GM23338 (cell line): ENCODE data around the gene AQP3. TPM values are rescaled to one million over a fixed set of nuclear protein-coding genes. Genes with fewer than 3 reads are reported as not detected.

Experiments
- ATAC-seq: fragments of 200-7000 bp; cut with Tn5 transposase; 3 replicates; pipeline ENCODE4 v1.9.1; 2020
- DNase-seq: peaks from one replicate; pipeline ENCODE4 v3.0.0-alpha.2; 2015; ENCODE audit warnings: low spot score
- H2AFZ ChIP-seq: fragments of 200-600 bp; sonication (generic); 2 replicates; pipeline ENCODE4 v1.8.0; 2016; ENCODE audit warnings: antibody characterized with exemption, mild to moderate bottlenecking, moderate library complexity
- H3F3A ChIP-seq: fragments of 200-600 bp; sonication (generic); replicated peaks from 2 replicates; pipeline ENCODE4 v1.8.0; 2017; ENCODE audit warnings: antibody characterized with exemption, mixed run types, low read depth
- H3K27ac ChIP-seq: fragments of 200-600 bp; sonication (generic); 2 replicates; pipeline ENCODE4 v1.6.1; 2016; ENCODE audit warnings: low read depth
- H3K27me3 ChIP-seq: fragments of 200-600 bp; sonication (generic); 2 replicates; pipeline ENCODE4 v1.8.0; 2016; ENCODE audit warnings: mild to moderate bottlenecking, mixed run types, moderate library complexity; ENCODE audit not compliant: insufficient read depth
- H3K36me3 ChIP-seq: fragments of 200-600 bp; sonication (generic); 2 replicates; pipeline ENCODE4 v1.8.0; 2016; ENCODE audit warnings: mild to moderate bottlenecking; ENCODE audit not compliant: insufficient read depth
- H3K4me1 ChIP-seq: fragments of 200-600 bp; sonication (generic); 2 replicates; pipeline ENCODE4 v1.8.0; 2016; ENCODE audit warnings: mild to moderate bottlenecking, moderate library complexity; ENCODE audit not compliant: insufficient read depth
- H3K4me2 ChIP-seq: fragments of 200-600 bp; sonication (generic); 2 replicates; pipeline ENCODE4 v1.7.1; 2017; ENCODE audit warnings: mixed run types
- H3K4me3 ChIP-seq: fragments of 200-600 bp; sonication (generic); 2 replicates; pipeline ENCODE4 v1.6.1; 2016; ENCODE audit warnings: mixed run types
- H3K79me2 ChIP-seq: fragments of 200-600 bp; sonication (generic); replicated peaks from 2 replicates; pipeline ENCODE4 v1.8.0; 2017; ENCODE audit warnings: mild to moderate bottlenecking; ENCODE audit not compliant: insufficient read depth
- H3K9me2 ChIP-seq: fragments of 200-600 bp; sonication (generic); 2 replicates; pipeline ENCODE4 v1.8.0; 2017; ENCODE audit not compliant: insufficient read depth
- H4K20me1 ChIP-seq: fragments of 200-600 bp; sonication (generic); replicated peaks from 2 replicates; pipeline ENCODE4 v1.8.0; 2017; ENCODE audit warnings: mild to moderate bottlenecking; ENCODE audit not compliant: insufficient read depth
- H3K27ac Mint-ChIP-seq: 2 replicates; pipeline ENCODE4 v1.8.0; 2020; ENCODE audit warnings: inconsistent platforms, mild to moderate bottlenecking, moderate library complexity, mixed read lengths
- H3K27me3 Mint-ChIP-seq: 3 replicates; pipeline ENCODE4 v1.8.0; 2022; ENCODE audit warnings: low read depth, mild to moderate bottlenecking, moderate library complexity, mixed read lengths, inconsistent platforms; ENCODE audit not compliant: insufficient read depth, poor library complexity
- H3K36me3 Mint-ChIP-seq: 3 replicates; pipeline ENCODE4 v1.8.0; 2021; ENCODE audit warnings: low read depth, mild to moderate bottlenecking, inconsistent platforms, moderate library complexity, mixed read lengths
- H3K4me1 Mint-ChIP-seq: 3 replicates; pipeline ENCODE4 v1.8.0; 2020; ENCODE audit warnings: mild to moderate bottlenecking, inconsistent platforms, mixed read lengths
- H3K4me3 Mint-ChIP-seq: 3 replicates; pipeline ENCODE4 v1.8.0; 2021; ENCODE audit warnings: moderate library complexity, mild to moderate bottlenecking, inconsistent platforms, mixed read lengths
- H3K9me3 Mint-ChIP-seq: 3 replicates; pipeline ENCODE4 v1.8.0; 2020; ENCODE audit warnings: moderate library complexity, mild to moderate bottlenecking, inconsistent platforms, mixed read lengths
- CREB1 ChIP-seq: fragments of 250-450 bp; sonication (Bioruptor Pico); IDR thresholded peaks from 2 replicates; pipeline ENCODE4 v1.5.0; 2020; ENCODE audit warnings: low read depth, mild to moderate bottlenecking, moderate library complexity
- JUNB ChIP-seq: IDR thresholded peaks from one replicate; pipeline ENCODE4 v1.6.1; 2016; ENCODE audit warnings: antibody characterized with exemption; ENCODE audit not compliant: unreplicated experiment
- NANOG ChIP-seq: IDR thresholded peaks from 2 replicates; pipeline ENCODE4 v1.6.1; 2016; ENCODE audit warnings: antibody characterized with exemption, borderline replicate concordance
- POLR2AphosphoS5 ChIP-seq: IDR thresholded peaks from 2 replicates; pipeline ENCODE4 v1.6.1; 2016; ENCODE audit warnings: antibody characterized with exemption, low read depth
- STAT1 ChIP-seq: IDR thresholded peaks from one replicate; pipeline ENCODE4 v1.6.1; 2016; ENCODE audit warnings: antibody characterized with exemption; ENCODE audit not compliant: unreplicated experiment
- ZNF114 ChIP-seq: fragments of 250-450 bp; sonication (Bioruptor Pico); IDR thresholded peaks from 2 replicates; pipeline ENCODE4 v1.5.0; 2020; ENCODE audit warnings: mild to moderate bottlenecking, moderate library complexity
- ZNF331 ChIP-seq: fragments of 250-450 bp; sonication (Bioruptor Pico); IDR thresholded peaks from 2 replicates; pipeline ENCODE4 v1.5.0; 2020; ENCODE audit warnings: low read depth, mild to moderate bottlenecking, moderate library complexity
- ZNF462 ChIP-seq: fragments of 250-450 bp; sonication (Bioruptor Pico); IDR thresholded peaks from 2 replicates; pipeline ENCODE4 v1.5.0; 2020; ENCODE audit warnings: mild to moderate bottlenecking, moderate library complexity
- polyA plus RNA-seq: library from polyadenylated mRNA; unstranded; fragments of >200 nt; fragmentation: Nextera tagmentation; extraction: Ambion mirVana; gene quantifications from 2 replicates; pipeline ENCODE4 v1.2.1, GENCODE V29; 2016
- total RNA-seq: library from RNA; depleted of rRNA; stranded (reverse); fragments of >200 nt; shearing (Covaris generic); gene quantifications from 2 replicates; pipeline ENCODE4 v1.2.3, GENCODE V29; 2014
- TF ChIP-seq, protein P1 (sequence below): IDR thresholded peaks from one replicate; pipeline ENCODE4 v1.6.1; 2018; ENCODE audit warnings: antibody characterized with exemption; ENCODE audit not compliant: unreplicated experiment
- TF ChIP-seq, protein P2 (sequence below): IDR thresholded peaks from 2 replicates; pipeline ENCODE4 v1.6.1; 2016; ENCODE audit warnings: antibody characterized with exemption
- TF ChIP-seq, protein P3 (sequence below), 2 experiments: fragments of 200-600 bp in 1 of 2; sonication (generic) in 1 of 2; conservative IDR thresholded peaks; 2 replicates each; pipeline versions ENCODE4 v1.5.1 to v1.6.1; 2016 to 2017; ENCODE audit warnings: antibody characterized with exemption in 2 of 2, low read depth in 2 of 2, mild to moderate bottlenecking in 2 of 2, moderate library complexity in 1 of 2

AQP3 gene
- total and polyA plus RNA-seq, 2 experiments from 2014 or later = 1.4 to 3.5 TPM

DNA sequence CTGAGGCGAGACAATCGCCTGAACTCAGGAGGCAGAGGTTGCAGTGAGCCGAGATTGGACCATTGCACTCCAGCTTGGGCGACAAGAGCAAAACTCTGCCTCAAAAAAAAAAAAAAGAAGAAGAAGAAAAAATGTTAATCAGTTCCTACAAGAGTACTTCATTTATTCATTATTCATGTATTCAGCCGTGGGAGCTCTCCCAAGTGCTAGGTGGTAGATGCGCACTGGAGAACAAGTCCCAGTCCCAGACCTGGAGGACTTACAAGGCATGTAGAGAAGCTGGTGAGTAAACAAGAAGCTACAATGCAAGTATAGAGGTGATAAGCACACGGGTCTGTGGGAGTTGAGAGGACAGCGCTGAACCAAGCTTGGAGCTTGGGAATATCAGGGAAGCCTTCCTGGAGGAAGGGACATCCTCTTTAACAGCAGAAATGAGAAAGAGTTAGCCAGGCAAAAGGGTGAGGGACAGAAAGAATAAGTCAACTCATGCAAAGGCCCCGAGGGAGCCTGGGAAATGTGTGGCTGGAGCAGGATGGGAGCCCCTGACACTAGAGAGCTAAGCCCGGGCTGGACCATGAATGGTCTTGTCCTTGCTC is 27.6 kb downstream of the AQP3 start (continued):
- TF ChIP-seq, protein P1, sequence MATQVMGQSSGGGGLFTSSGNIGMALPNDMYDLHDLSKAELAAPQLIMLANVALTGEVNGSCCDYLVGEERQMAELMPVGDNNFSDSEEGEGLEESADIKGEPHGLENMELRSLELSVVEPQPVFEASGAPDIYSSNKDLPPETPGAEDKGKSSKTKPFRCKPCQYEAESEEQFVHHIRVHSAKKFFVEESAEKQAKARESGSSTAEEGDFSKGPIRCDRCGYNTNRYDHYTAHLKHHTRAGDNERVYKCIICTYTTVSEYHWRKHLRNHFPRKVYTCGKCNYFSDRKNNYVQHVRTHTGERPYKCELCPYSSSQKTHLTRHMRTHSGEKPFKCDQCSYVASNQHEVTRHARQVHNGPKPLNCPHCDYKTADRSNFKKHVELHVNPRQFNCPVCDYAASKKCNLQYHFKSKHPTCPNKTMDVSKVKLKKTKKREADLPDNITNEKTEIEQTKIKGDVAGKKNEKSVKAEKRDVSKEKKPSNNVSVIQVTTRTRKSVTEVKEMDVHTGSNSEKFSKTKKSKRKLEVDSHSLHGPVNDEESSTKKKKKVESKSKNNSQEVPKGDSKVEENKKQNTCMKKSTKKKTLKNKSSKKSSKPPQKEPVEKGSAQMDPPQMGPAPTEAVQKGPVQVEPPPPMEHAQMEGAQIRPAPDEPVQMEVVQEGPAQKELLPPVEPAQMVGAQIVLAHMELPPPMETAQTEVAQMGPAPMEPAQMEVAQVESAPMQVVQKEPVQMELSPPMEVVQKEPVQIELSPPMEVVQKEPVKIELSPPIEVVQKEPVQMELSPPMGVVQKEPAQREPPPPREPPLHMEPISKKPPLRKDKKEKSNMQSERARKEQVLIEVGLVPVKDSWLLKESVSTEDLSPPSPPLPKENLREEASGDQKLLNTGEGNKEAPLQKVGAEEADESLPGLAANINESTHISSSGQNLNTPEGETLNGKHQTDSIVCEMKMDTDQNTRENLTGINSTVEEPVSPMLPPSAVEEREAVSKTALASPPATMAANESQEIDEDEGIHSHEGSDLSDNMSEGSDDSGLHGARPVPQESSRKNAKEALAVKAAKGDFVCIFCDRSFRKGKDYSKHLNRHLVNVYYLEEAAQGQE = no peak
- TF ChIP-seq ZNF331 (CRISPR knock-in tag) = no peak
- no peak for TF ChIP-seq STAT1
- TF ChIP-seq CREB1 (CRISPR knock-in tag) = no peak
- no peak for TF ChIP-seq NANOG
- TF ChIP-seq ZNF114 = no peak
- TF ChIP-seq, protein P2, sequence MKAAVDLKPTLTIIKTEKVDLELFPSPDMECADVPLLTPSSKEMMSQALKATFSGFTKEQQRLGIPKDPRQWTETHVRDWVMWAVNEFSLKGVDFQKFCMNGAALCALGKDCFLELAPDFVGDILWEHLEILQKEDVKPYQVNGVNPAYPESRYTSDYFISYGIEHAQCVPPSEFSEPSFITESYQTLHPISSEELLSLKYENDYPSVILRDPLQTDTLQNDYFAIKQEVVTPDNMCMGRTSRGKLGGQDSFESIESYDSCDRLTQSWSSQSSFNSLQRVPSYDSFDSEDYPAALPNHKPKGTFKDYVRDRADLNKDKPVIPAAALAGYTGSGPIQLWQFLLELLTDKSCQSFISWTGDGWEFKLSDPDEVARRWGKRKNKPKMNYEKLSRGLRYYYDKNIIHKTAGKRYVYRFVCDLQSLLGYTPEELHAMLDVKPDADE = no peak
- TF ChIP-seq JUNB = no peak
- TF ChIP-seq POLR2AphosphoS5 = no peak

- Histone ChIP-seq H3K4me3 (no peak overlapping the region), H3K27me3 (no peaks in the 10 kb centered on the region)
- no peak overlapping the region for H3K27ac Mint-ChIP-seq
- TF ChIP-seq, protein P2 = no peak
- TF ChIP-seq ZNF462 (CRISPR knock-in tag) (no peak), ZNF114 (no peak), ZNF331 (CRISPR knock-in tag) (no peak), JUNB (no peak)
- TF ChIP-seq, protein P3, sequence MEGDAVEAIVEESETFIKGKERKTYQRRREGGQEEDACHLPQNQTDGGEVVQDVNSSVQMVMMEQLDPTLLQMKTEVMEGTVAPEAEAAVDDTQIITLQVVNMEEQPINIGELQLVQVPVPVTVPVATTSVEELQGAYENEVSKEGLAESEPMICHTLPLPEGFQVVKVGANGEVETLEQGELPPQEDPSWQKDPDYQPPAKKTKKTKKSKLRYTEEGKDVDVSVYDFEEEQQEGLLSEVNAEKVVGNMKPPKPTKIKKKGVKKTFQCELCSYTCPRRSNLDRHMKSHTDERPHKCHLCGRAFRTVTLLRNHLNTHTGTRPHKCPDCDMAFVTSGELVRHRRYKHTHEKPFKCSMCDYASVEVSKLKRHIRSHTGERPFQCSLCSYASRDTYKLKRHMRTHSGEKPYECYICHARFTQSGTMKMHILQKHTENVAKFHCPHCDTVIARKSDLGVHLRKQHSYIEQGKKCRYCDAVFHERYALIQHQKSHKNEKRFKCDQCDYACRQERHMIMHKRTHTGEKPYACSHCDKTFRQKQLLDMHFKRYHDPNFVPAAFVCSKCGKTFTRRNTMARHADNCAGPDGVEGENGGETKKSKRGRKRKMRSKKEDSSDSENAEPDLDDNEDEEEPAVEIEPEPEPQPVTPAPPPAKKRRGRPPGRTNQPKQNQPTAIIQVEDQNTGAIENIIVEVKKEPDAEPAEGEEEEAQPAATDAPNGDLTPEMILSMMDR (conservative IDR thresholded peaks at IDR 0.05; ENCODE audit: low read depth in 2 of 2) = no peak
These were observed 29.3 kb downstream of the AQP3 start for GRCh38 chr9:33418090-33418489.

More at GRCh38 chr9:33418090-33418489, 29.3 kb downstream of the AQP3 start:
- H3K79me2 ChIP-seq = no peaks in the 10 kb centered on the region
- no peak overlapping the region for H3K4me2 ChIP-seq
- no peaks in the 10 kb centered on the region for H3K4me1 ChIP-seq
- H3K9me2 ChIP-seq = no peaks in the 10 kb centered on the region
- Mint-ChIP-seq H3K27me3 (peaks cover 5% of the 10 kb centered on the region), H3K4me3 (no peak overlapping the region), H3K4me1 (peaks cover 6% of the 10 kb centered on the region), H3K9me3 (peaks cover 3% of the 10 kb centered on the region; the same call in 2 of the 3 replicates), H3K36me3 (no peaks in the 10 kb centered on the region)
- no peaks in the 10 kb centered on the region for H3F3A ChIP-seq
- no peaks in the 10 kb centered on the region for H3K36me3 ChIP-seq
- ATAC-seq (no peak), DNase-seq (no peak)
- H4K20me1 ChIP-seq = no peaks in the 10 kb centered on the region
- no peak overlapping the region for H3K27ac ChIP-seq
- no peak overlapping the region for H2AFZ ChIP-seq
